Right lobe of liver (tissue), 6 donors: ENCODE results near the gene CLCN7. TPM values are rescaled to one million over a fixed set of nuclear protein-coding genes. Genes with fewer than 3 reads are reported as not detected.
A peak's percentile ranks its signal among the peaks of the same experiment; 100 is the strongest.

Experiments used
- ATAC-seq, 4 donors: fragments of 200-7000 bp; cut with Tn5 transposase; one replicate each; pipeline ENCODE4 v1.9.1; 2020; ENCODE audit warnings: mild to moderate bottlenecking in 4 of 4, moderate library complexity in 4 of 4
- DNase-seq, 3 donors: peaks; one replicate each; pipeline ENCODE4 v3.0.0-alpha.2; 2020
- H3K27ac ChIP-seq, 3 donors: fragments of 200-600 bp; one replicate each; pipeline ENCODE4 v1.8.0; 2022
- H3K27me3 ChIP-seq, 2 donors: fragments of 200-600 bp; one replicate each; pipeline ENCODE4 v1.8.0; 2022
- H3K36me3 ChIP-seq, 4 donors: fragments of 200-600 bp; sonication (generic) in 1 of 4; one replicate each; pipeline versions ENCODE4 v1.5.1 to v1.8.0; 2017 to 2022; ENCODE audit warnings: control low read depth in 1 of 4
- H3K4me1 ChIP-seq, 4 donors: fragments of 200-600 bp; sonication (generic) in 1 of 4; one replicate each; pipeline versions ENCODE4 v1.5.1 to v1.8.0; 2017 to 2022; ENCODE audit warnings: control low read depth in 1 of 4
- H3K4me3 ChIP-seq, 3 donors: fragments of 200-600 bp; one replicate each; pipeline ENCODE4 v1.8.0; 2022
- H3K9me3 ChIP-seq, 4 donors: fragments of 200-600 bp; sonication (generic) in 1 of 4; one replicate each; pipeline versions ENCODE4 v1.5.1 to v1.8.0; 2017 to 2022; ENCODE audit warnings: control low read depth in 1 of 4
- POLR2A ChIP-seq: fragments of 450-650 bp; IDR thresholded peaks from one replicate; pipeline ENCODE4 v1.6.1; 2017; ENCODE audit warnings: antibody characterized with exemption, mild to moderate bottlenecking
- WGBS: methylation state at CpG from one replicate; pipeline ENCODE4 v1.1.6; 2018; ENCODE audit warnings: low coverage, low lambda C conversion rate; ENCODE audit not compliant: insufficient coverage; ENCODE audit errors: missing lambda C conversion rate; 5-methylcytosine and 5-hydroxymethylcytosine counted together
- intact Hi-C, 2 donors: fragments of 100-400 bp; cut with DNase I; formaldehyde crosslinking; loops; one replicate each; pipeline versions ENCODE4 v1.11.2 to v1.14.1; 2022
- total RNA-seq, 6 experiments: library from RNA; depleted of rRNA in 2 of 6; stranded (reverse); fragments of >200 nt in 2 of 6; fragmentation: NEBNext Ultra II Directional in 3 of 6; extraction: Animal tissue kit (Norgen Biotek cat#: 25700) in 3 of 6; gene quantifications; one replicate each; pipeline versions ENCODE4 v1.1.0 to v1.2.4, GENCODE V29; 2016 to 2023
- TF ChIP-seq, protein P1 (sequence below), 4 donors: fragments of 200-600 bp in 3 of 4; fragments of 450-650 bp in 1 of 4; IDR thresholded peaks; one replicate each; pipeline versions ENCODE4 v1.5.1 to v1.8.0; 2016 to 2022; ENCODE audit warnings: antibody characterized with exemption in 4 of 4, mild to moderate bottlenecking in 2 of 4
- donor health status: DM: no; HTN: yes; CAD: no.
- donor health status: DM: no; HTN: no; CAD: no.
- donor health status: DM: no; HTN: no; CAD: no.
- donor health status: DM: no; HTN: yes; CAD: no.
- donor health status: DM: no; HTN: yes; CAD: no.

Gene CLCN7
- total RNA-seq, 6 experiments from 2014 or later: 36.0 to 50.8 (median 40.8) TPM

DNA sequence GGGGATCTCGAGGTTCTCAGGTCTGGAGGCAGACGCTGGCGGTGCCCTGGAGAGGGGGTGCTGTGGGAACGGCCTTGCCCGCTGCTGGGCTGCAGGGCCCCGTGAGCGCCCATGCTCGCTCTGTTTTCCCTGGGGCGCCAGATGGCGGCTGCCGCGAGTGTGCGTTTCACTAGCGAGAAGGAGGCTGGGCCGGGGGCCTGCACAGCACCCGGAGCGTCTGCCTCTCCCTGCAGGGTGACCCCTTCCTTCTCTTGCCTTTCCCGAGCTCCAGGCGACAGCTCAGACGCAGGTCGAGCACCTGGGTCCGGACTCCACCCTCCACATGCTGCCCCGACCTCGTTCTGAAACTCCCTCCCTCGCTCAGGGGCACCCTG, 21.0 kb upstream of the CLCN7 start:
- peaks cover 0 to 30% (median 0%) of the 10 kb centered on the region in 4 donors for H3K36me3 ChIP-seq
- TF ChIP-seq, protein P1, sequence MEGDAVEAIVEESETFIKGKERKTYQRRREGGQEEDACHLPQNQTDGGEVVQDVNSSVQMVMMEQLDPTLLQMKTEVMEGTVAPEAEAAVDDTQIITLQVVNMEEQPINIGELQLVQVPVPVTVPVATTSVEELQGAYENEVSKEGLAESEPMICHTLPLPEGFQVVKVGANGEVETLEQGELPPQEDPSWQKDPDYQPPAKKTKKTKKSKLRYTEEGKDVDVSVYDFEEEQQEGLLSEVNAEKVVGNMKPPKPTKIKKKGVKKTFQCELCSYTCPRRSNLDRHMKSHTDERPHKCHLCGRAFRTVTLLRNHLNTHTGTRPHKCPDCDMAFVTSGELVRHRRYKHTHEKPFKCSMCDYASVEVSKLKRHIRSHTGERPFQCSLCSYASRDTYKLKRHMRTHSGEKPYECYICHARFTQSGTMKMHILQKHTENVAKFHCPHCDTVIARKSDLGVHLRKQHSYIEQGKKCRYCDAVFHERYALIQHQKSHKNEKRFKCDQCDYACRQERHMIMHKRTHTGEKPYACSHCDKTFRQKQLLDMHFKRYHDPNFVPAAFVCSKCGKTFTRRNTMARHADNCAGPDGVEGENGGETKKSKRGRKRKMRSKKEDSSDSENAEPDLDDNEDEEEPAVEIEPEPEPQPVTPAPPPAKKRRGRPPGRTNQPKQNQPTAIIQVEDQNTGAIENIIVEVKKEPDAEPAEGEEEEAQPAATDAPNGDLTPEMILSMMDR (IDR thresholded peaks at IDR 0.05): no peak
- no peak for TF ChIP-seq POLR2A

DNA sequence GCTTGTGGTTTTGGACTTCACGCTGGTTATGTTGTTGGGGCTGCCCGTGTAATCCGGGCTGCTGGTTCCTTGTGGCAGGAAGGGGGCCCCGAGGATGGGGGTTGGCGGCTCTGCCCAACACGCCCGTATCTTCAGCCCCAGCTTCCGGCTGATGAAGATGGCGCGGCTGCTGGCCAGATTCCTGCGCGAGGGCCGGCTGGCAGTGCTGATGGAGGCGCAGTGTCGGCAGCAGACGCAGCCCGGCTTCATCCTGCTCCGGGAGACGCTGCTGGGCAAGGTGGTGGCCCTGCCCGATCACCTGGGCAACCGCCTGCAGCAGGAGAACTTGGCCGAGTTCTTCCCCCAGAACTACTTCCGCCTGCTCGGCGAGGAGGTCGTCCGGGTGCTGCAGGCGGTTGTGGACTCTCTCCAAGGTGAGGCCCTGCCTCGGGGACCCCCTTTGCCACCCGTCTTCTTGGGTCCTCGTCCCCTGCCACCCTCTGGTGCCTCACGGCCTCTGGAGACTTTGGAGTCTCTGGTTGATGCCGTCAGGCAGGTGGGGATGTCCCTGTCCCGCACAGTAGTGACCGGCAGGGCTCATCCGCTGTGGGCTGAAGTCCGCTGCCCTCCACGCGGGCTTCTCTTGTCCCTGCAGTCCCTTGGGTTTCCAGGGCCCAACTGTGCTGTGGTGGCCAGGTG, 20.5 kb upstream of the CLCN7 start:
- Histone ChIP-seq H3K9me3 (no peaks in the 10 kb centered on the region), H3K4me3 (no peak overlapping the region), H3K4me1 (peaks cover 0 to 14% (median 5%) of the 10 kb centered on the region in 4 donors), H3K36me3 (peaks cover 0 to 27% (median 0%) of the 10 kb centered on the region in 4 donors), H3K27ac (no peak overlapping the region), H3K27me3 (no peaks in the 10 kb centered on the region)
- no CpG with 5 or more reads among the region's 39 CpGs for WGBS
- TF ChIP-seq, protein P1 (IDR thresholded peaks at IDR 0.05): no peak
- TF ChIP-seq POLR2A: no peak
- intact Hi-C loops: no loop called here
- DNase-seq: no peak
- ATAC-seq: no peak

More for the DNA sequence above, 21.0 kb upstream of the CLCN7 start:
- 93% methylated on average over 3 of the region's 25 CpGs for WGBS
- Histone ChIP-seq H3K27ac (no peak overlapping the region), H3K27me3 (no peaks in the 10 kb centered on the region), H3K4me1 (peaks cover 0 to 14% (median 5%) of the 10 kb centered on the region in 4 donors), H3K9me3 (no peaks in the 10 kb centered on the region), H3K4me3 (no peak overlapping the region)
- intact Hi-C loops: no loop called here
- DNase-seq (no peak), ATAC-seq (no peak)

DNA sequence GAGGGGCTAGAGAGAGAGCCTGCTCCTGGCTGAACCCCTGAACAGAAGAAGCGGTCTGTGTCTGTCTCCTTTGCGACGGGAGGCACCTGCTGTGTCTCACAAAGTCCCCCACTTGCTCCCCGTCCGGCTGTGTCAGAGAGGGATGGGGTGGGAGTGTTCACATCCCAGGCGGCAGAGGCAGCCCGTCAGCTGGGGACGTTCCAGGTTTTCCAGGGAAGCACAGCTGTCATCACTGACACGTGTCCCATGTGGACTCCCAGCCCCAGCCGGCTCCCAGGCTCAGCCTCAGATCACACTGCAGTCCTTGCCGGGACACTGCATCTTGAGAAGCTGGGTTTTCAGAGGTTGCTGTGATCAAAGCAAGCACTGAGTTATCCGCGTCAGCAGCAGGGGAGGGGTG, 19.9 kb upstream of the CLCN7 start:
- Histone ChIP-seq H3K9me3 (no peaks in the 10 kb centered on the region), H3K4me1 (peaks cover 0 to 14% (median 5%) of the 10 kb centered on the region in 4 donors), H3K4me3 (no peak overlapping the region), H3K36me3 (peaks cover 0 to 21% (median 0%) of the 10 kb centered on the region in 4 donors), H3K27me3 (no peaks in the 10 kb centered on the region), H3K27ac (no peak overlapping the region)
- 63% methylated on average over 2 of the region's 13 CpGs for WGBS
- no peak for ATAC-seq
- no peak for TF ChIP-seq POLR2A
- TF ChIP-seq, protein P1 (IDR thresholded peaks at IDR 0.05): no peak
- no peak for DNase-seq
- intact Hi-C loops: no loop called here

DNA sequence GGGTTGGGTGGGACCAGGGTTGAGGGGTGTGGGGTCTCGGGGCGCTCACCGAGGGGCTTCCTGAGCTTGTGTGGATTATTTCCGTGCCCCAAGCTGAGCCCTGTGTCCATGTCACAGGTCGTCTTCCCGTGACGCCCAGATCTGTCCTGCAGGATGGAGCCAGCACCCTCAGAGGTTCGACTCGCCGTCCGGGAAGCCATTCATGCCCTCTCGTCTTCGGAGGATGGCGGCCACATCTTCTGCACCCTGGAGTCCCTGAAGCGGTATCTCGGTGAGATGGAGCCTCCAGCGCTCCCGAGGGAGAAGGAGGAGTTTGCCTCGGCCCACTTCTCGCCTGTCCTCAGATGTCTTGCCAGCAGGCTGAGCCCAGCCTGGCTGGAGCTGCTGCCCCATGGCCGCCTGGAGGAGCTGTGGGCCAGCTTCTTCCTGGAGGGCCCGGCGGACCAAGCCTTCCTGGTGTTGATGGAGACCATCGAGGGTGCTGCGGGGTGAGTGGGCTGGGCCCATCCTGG, 19.4 kb upstream of the CLCN7 start:
- H3K4me1 ChIP-seq: peaks cover 0 to 14% (median 5%) of the 10 kb centered on the region in 4 donors
- intact Hi-C loops: no loop called here
- 10% methylated on average over 2 of the region's 25 CpGs for WGBS
- H3K36me3 ChIP-seq: peaks cover 0 to 16% (median 0%) of the 10 kb centered on the region in 4 donors
- no peaks in the 10 kb centered on the region for H3K27me3 ChIP-seq
- ATAC-seq (peak; percentile 8 to 33 (median 20)), DNase-seq (peak in 1 of 3 donors; percentile 61)
- H3K9me3 ChIP-seq: no peaks in the 10 kb centered on the region
- peak overlapping the region; percentile 67 to 82 (median 72) for H3K4me3 ChIP-seq
- no peak overlapping the region for H3K27ac ChIP-seq
- TF ChIP-seq, protein P1 (IDR thresholded peaks at IDR 0.05): peak; percentile 19 to 33 (median 26)
- TF ChIP-seq POLR2A: no peak
